Activated gamma-delta T cell treated with Interleukin-2 at 50 U/mL for 16 hours (primary cell): ENCODE results near the gene WNT6.

ENCODE experiments used
- DNase-seq: peaks from one replicate; pipeline ENCODE4 v3.0.0-alpha.2; 2020

The WNT6 gene

GRCh38 chr2:218858671-218859555 lies 692 bp upstream of the WNT6 start:
- no peak for DNase-seq

- no peak for DNase-seq
Measured at GRCh38 chr2:218859988-218860831, 605 bp downstream of the WNT6 start.

GRCh38 chr2:218860950-218861381 lies 1.4 kb downstream of the WNT6 start:
- no peak for DNase-seq

GRCh38 chr2:218861645-218862318 lies 2.2 kb downstream of the WNT6 start:
- no peak for DNase-seq

- DNase-seq = no peak
Measured at GRCh38 chr2:218863021-218863520, 3.5 kb downstream of the WNT6 start.

GRCh38 chr2:218865396-218865795 lies 5.8 kb downstream of the WNT6 start:
- DNase-seq = no peak

- DNase-seq = no peak
Measured at GRCh38 chr2:218865999-218866398, 6.4 kb downstream of the WNT6 start.

GRCh38 chr2:218867900-218868299 lies 8.3 kb downstream of the WNT6 start:
- no peak for DNase-seq

- no peak for DNase-seq
Measured at GRCh38 chr2:218869064-218869463, 9.5 kb downstream of the WNT6 start.

GRCh38 chr2:218870984-218871344 lies 11.4 kb downstream of the WNT6 start:
- no peak for DNase-seq

GRCh38 chr2:218871345-218872302 lies 12.0 kb downstream of the WNT6 start:
- DNase-seq = no peak

- no peak for DNase-seq
Measured at GRCh38 chr2:218872645-218873358, 13.2 kb downstream of the WNT6 start.

- DNase-seq = no peak
Measured at GRCh38 chr2:218873359-218874194, 14.0 kb downstream of the WNT6 start.

- DNase-seq = no peak
Measured at GRCh38 chr2:218875692-218876246, 16.2 kb downstream of the WNT6 start.

- DNase-seq = peak; percentile 68
Measured at GRCh38 chr2:218876562-218877219, 17.1 kb downstream of the WNT6 start.

- DNase-seq = no peak
Measured at GRCh38 chr2:218877331-218877730, 17.7 kb downstream of the WNT6 start.

- DNase-seq = no peak
Measured at GRCh38 chr2:218877891-218878290, 18.3 kb downstream of the WNT6 start.

- no peak for DNase-seq
Measured at GRCh38 chr2:218878486-218878885, 18.9 kb downstream of the WNT6 start.
